Measurements from ENCODE around the gene METTL1. TPM values are rescaled to one million over a fixed set of nuclear protein-coding genes. Genes with fewer than 3 reads are reported as not detected.

The METTL1 gene
- total RNA-seq, 1 donor from 2014 or later, result 13.6 TPM

GRCh38 chr12:57769594-57769993 lies 2.3 kb downstream of the METTL1 start:
- DNase-seq (ENCODE audit: low read depth), result no peak

- DNase-seq (ENCODE audit: low read depth), result no peak
Measured at GRCh38 chr12:57767876-57768275, 4.0 kb downstream of the METTL1 start.

GRCh38 chr12:57767305-57767698 lies 4.6 kb downstream of the METTL1 start:
- no peak for DNase-seq (ENCODE audit: low read depth)

- no peak for DNase-seq (ENCODE audit: low read depth)
Measured at GRCh38 chr12:57766464-57767304, 5.2 kb downstream of the METTL1 start, which contains the start of gene CYP27B1. CYP27B1 (minus strand) TSS chr12:57767078; CDS start chr12:57767041, 37 bp downstream.

- DNase-seq (ENCODE audit: low read depth), result no peak
Measured at GRCh38 chr12:57765698-57766463, 6.0 kb downstream of the METTL1 start.

- no peak for DNase-seq (ENCODE audit: low read depth)
Measured at GRCh38 chr12:57765003-57765697, 6.8 kb downstream of the METTL1 start.

GRCh38 chr12:57764662-57765002 lies 7.3 kb downstream of the METTL1 start:
- no peak for DNase-seq (ENCODE audit: low read depth)

GRCh38 chr12:57763881-57764661 lies 7.8 kb downstream of the METTL1 start:
- DNase-seq (ENCODE audit: low read depth), result no peak

GRCh38 chr12:57762463-57762862 lies 9.4 kb downstream of the METTL1 start:
- DNase-seq (ENCODE audit: low read depth), result no peak

- no peak for DNase-seq (ENCODE audit: low read depth)
Measured at GRCh38 chr12:57761391-57761998, 10.4 kb downstream of the METTL1 start.

- no peak for DNase-seq (ENCODE audit: low read depth)
Measured at GRCh38 chr12:57760347-57760982, 11.4 kb downstream of the METTL1 start.

GRCh38 chr12:57759360-57759980 lies 12.4 kb downstream of the METTL1 start:
- no peak for DNase-seq (ENCODE audit: low read depth)

GRCh38 chr12:57758552-57759359 lies 13.1 kb downstream of the METTL1 start:
- no peak for DNase-seq (ENCODE audit: low read depth)

- DNase-seq (ENCODE audit: low read depth), result no peak
Measured at GRCh38 chr12:57757771-57758170, 14.1 kb downstream of the METTL1 start.

- no peak for DNase-seq (ENCODE audit: low read depth)
Measured at GRCh38 chr12:57756406-57757341, 15.2 kb downstream of the METTL1 start.

- no peak for DNase-seq (ENCODE audit: low read depth)
Measured at GRCh38 chr12:57755454-57756372, 16.2 kb downstream of the METTL1 start.

- DNase-seq (ENCODE audit: low read depth), result no peak
Measured at GRCh38 chr12:57755194-57755453, 16.8 kb downstream of the METTL1 start.
